Endothelial cell of umbilical vein (primary cell): ENCODE measurements around the gene TULP4.

Source experiments
- CTCF ChIP-seq, 2 donors: IDR thresholded peaks; 1 replicate in 1 of 2; 2 replicates in 1 of 2; pipeline ENCODE4 v1.5.1; 2011; ENCODE audit warnings: low read length in 2 of 2, mild to moderate bottlenecking in 2 of 2, moderate library complexity in 2 of 2, control low read depth in 1 of 2, inconsistent platforms in 1 of 2, low read depth in 1 of 2; ENCODE audit not compliant: insufficient read depth in 1 of 2; ENCODE audit errors: extremely low read depth in 1 of 2
- EZH2 ChIP-seq: IDR thresholded peaks from 2 replicates; pipeline ENCODE4 v1.6.1; 2012; ENCODE audit warnings: borderline replicate concordance, low read depth, mild to moderate bottlenecking, moderate library complexity, low read length, inconsistent platforms; ENCODE audit not compliant: severe bottlenecking
- FOS ChIP-seq: IDR thresholded peaks from 2 replicates; pipeline ENCODE4 v1.6.1; 2011; ENCODE audit warnings: mild to moderate bottlenecking, low read length, moderate library complexity, borderline replicate concordance; ENCODE audit not compliant: insufficient read depth
- JUN ChIP-seq: IDR thresholded peaks from 2 replicates; pipeline ENCODE4 v1.6.1; 2011; ENCODE audit warnings: borderline replicate concordance, low read depth; ENCODE audit not compliant: insufficient read length, insufficient read depth
- MAX ChIP-seq: IDR thresholded peaks from 2 replicates; pipeline ENCODE4 v1.6.1; 2011; ENCODE audit not compliant: insufficient read depth, insufficient read length
- MYC ChIP-seq: IDR thresholded peaks from one replicate; pipeline ENCODE4 v1.6.1; 2011; ENCODE audit warnings: mild to moderate bottlenecking, low read depth, low read length
- POLR2A ChIP-seq: IDR thresholded peaks from 2 replicates; pipeline ENCODE4 v1.6.1; 2012; ENCODE audit warnings: low read depth, mild to moderate bottlenecking, control low read depth, low read length
- POLR2AphosphoS5 ChIP-seq: IDR thresholded peaks from 2 replicates; pipeline ENCODE4 v1.6.1; 2012; ENCODE audit warnings: low read depth, mild to moderate bottlenecking, control low read depth, low read length, moderate library complexity; ENCODE audit not compliant: insufficient read depth

GRCh38 chr6:158311626-158312025 lies 639 bp upstream of the TULP4 start:
- TF ChIP-seq POLR2A (no peak), CTCF (IDR thresholded peaks at IDR 0.05; ENCODE audit: extremely low read depth in 1 of 2, insufficient read depth in 1 of 2, low read depth in 1 of 2, low read length in 2 of 2) (no peak), POLR2AphosphoS5 (no peak), FOS (no peak), EZH2 (no peak), MAX (no peak), MYC (no peak), JUN (no peak)
